Nephron progenitor cell (in vitro differentiated cells): ENCODE data around the gene WDR44.

Experiments
- DNase-seq: peaks from one replicate; pipeline ENCODE4 v3.0.0; 2021
- H3K27ac Mint-ChIP-seq: 2 replicates; pipeline ENCODE4 v1.8.0; 2021; ENCODE audit warnings: mild to moderate bottlenecking, moderate library complexity, mixed read lengths
- H3K27me3 Mint-ChIP-seq: 2 replicates; pipeline ENCODE4 v1.8.0; 2021; ENCODE audit warnings: mild to moderate bottlenecking, low read depth, mixed read lengths; ENCODE audit not compliant: poor library complexity
- H3K36me3 Mint-ChIP-seq: 2 replicates; pipeline ENCODE4 v1.8.0; 2021; ENCODE audit warnings: low read depth, mixed read lengths
- H3K4me1 Mint-ChIP-seq: 2 replicates; pipeline ENCODE4 v1.8.0; 2021; ENCODE audit warnings: mixed read lengths
- H3K4me3 Mint-ChIP-seq: 2 replicates; pipeline ENCODE4 v1.8.0; 2021; ENCODE audit warnings: mild to moderate bottlenecking, moderate library complexity, mixed read lengths
- H3K9me3 Mint-ChIP-seq: 2 replicates; pipeline ENCODE4 v1.8.0; 2021; ENCODE audit warnings: mild to moderate bottlenecking, moderate library complexity, mixed read lengths
- CTCF ChIP-seq: fragments of 200-600 bp; sonication (generic); IDR thresholded peaks from 2 replicates; pipeline ENCODE4 v1.5.0; 2021; ENCODE audit warnings: antibody characterized with exemption

Gene WDR44

GRCh38 chrX:118367338-118367737, 21.4 kb downstream of the WDR44 start:
- no peak for TF ChIP-seq CTCF
- DNase-seq, result no peak
- Mint-ChIP-seq H3K4me1 (no peaks in the 10 kb centered on the region), H3K36me3 (peaks cover 33% of the 10 kb centered on the region), H3K9me3 (peaks cover 13% of the 10 kb centered on the region), H3K27me3 (no peaks in the 10 kb centered on the region), H3K4me3 (no peak overlapping the region), H3K27ac (no peak overlapping the region)

GRCh38 chrX:118368398-118368797, 22.5 kb downstream of the WDR44 start:
- Mint-ChIP-seq H3K4me1 (no peaks in the 10 kb centered on the region), H3K4me3 (no peak overlapping the region), H3K27ac (no peak overlapping the region), H3K36me3 (peaks cover 33% of the 10 kb centered on the region), H3K9me3 (peaks cover 13% of the 10 kb centered on the region), H3K27me3 (no peaks in the 10 kb centered on the region)
- DNase-seq, result no peak
- TF ChIP-seq CTCF, result no peak

DNA sequence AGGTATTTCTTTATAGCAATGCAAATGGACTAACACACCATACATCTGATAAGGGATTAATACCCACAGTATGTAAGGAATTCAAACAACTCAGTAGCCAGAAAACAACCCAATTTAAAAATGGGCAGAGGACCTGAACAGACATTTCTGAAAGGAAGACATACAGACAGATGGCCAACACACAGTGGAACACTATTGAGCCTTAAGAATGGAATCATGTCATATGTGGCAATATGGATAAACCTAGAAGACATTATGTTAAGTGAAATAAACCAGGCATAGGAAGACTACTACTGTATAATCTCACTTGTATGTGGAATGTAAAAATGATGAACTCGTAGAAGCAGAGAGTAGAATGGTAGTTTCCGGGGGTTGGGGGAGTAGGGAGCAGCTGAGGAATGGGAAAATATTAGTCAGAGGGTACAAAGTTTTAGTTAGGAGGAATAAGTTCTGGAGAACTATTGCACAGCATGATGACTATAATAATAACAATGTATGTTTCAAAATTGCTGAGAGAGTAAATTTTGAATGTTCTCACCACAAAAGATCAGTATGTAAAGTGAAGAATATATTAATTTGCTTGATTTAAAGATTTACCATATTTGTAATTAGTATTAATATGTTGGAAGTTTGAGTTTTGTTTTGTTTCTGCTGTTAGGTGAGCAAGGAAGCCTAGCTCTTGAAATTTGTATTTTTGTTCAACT, 25.2 kb downstream of the WDR44 start:
- peak overlapping the region; percentile 30 for H3K27ac Mint-ChIP-seq

DNA sequence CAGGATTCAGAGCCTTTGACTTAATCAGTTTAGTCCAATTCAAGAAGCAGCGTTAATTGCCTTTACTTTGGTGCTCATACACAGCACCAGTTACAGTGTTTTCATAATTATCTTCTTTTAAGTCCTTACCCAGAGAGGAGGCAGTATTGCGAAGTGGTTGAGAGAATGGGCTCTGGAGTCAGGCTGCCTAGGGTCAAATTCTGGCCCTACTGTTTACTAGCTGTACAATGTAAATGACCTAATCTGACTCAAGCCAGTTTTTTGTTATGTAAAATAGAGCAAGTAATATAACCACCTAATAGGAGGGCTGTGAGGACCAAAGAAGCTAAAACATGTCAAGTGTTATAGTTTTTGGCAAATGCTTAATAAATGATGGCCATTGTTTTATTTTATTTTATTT, 27.6 kb downstream of the WDR44 start:
- H3K4me3 Mint-ChIP-seq, result no peak overlapping the region
- no peaks in the 10 kb centered on the region for H3K27me3 Mint-ChIP-seq
- DNase-seq, result no peak
- H3K4me1 Mint-ChIP-seq, result no peaks in the 10 kb centered on the region
- no peak overlapping the region for H3K27ac Mint-ChIP-seq
- no peak for TF ChIP-seq CTCF
- H3K36me3 Mint-ChIP-seq, result peaks cover 15% of the 10 kb centered on the region
- peaks cover 13% of the 10 kb centered on the region for H3K9me3 Mint-ChIP-seq

More for the DNA sequence above, 25.2 kb downstream of the WDR44 start:
- Mint-ChIP-seq H3K4me3 (no peak overlapping the region), H3K36me3 (peaks cover 32% of the 10 kb centered on the region), H3K4me1 (no peaks in the 10 kb centered on the region), H3K27me3 (no peaks in the 10 kb centered on the region), H3K9me3 (peaks cover 13% of the 10 kb centered on the region)
- no peak for DNase-seq
- TF ChIP-seq CTCF, result no peak

DNA sequence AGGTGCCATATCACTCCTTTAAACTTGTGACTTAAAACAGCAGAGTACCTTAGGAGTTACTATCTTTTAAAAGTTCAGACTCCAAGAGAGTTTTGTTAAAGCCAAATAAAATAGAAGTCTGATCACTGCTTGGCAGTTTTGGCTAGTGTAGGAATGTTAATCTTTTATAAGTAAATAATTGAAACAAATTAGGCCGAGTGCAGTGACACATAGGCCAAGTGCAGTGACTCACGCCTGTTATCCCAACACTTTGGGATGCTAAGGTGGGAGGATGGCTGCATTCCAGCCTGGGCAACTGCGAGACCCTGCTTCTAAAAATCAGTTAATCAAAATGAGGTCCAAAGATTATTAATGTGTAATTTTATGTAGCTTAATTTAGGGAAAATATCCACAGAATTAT, 37.2 kb downstream of the WDR44 start:
- Mint-ChIP-seq H3K36me3 (peaks cover 17% of the 10 kb centered on the region), H3K9me3 (peaks cover 5% of the 10 kb centered on the region), H3K4me3 (no peak overlapping the region), H3K4me1 (no peaks in the 10 kb centered on the region), H3K27me3 (no peaks in the 10 kb centered on the region), H3K27ac (no peak overlapping the region)
- TF ChIP-seq CTCF, result no peak
- no peak for DNase-seq

DNA sequence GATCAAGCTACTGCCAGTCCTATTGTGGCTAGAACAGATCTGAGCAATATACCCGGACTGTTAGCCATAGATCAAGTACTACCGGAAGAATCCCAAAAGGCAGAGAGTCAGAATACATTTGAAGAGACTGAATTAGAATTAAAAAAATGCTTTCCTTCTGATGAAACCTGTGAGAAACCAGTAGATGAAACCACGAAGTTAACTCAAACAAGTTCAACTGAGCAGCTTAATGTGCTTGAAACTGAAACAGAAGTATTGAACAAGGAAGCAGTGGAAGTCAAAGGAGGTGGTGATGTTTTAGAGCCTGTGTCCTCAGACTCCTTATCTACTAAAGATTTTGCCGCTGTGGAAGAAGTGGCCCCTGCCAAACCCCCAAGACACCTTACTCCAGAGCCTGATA, 46.8 kb downstream of the WDR44 start:
- Mint-ChIP-seq H3K36me3 (peaks cover 28% of the 10 kb centered on the region), H3K4me1 (no peaks in the 10 kb centered on the region), H3K4me3 (no peak overlapping the region), H3K27ac (peak overlapping the region; percentile 14), H3K27me3 (no peaks in the 10 kb centered on the region), H3K9me3 (no peaks in the 10 kb centered on the region)
- no peak for DNase-seq
- no peak for TF ChIP-seq CTCF
